ENCODE measurements around the gene P2RX7.

P2RX7 gene

GRCh38 chr12:121232163-121232562 lies 99.5 kb downstream of the P2RX7 start:
- DNase-seq (ENCODE audit: low read depth): no peak

GRCh38 chr12:121232977-121233627 lies 100.4 kb downstream of the P2RX7 start:
- no peak for DNase-seq (ENCODE audit: low read depth)

GRCh38 chr12:121233628-121234020 lies 100.9 kb downstream of the P2RX7 start:
- DNase-seq (ENCODE audit: low read depth): no peak

- no peak for DNase-seq (ENCODE audit: low read depth)
Observed at GRCh38 chr12:121236776-121237175, 104.1 kb downstream of the P2RX7 start.

- DNase-seq (ENCODE audit: low read depth): no peak
Observed at GRCh38 chr12:121237415-121237814, 104.7 kb downstream of the P2RX7 start.

All from HS-27A (cell line).